Psoas muscle (tissue), 8 donors: ENCODE measurements around the gene TMEM135. TPM values are rescaled to one million over a fixed set of nuclear protein-coding genes. Genes with fewer than 3 reads are reported as not detected.

Experiments
- ATAC-seq, 4 donors: fragments of 200-7000 bp; cut with Tn5 transposase; one replicate each; pipeline ENCODE4 v1.9.1; 2020; ENCODE audit warnings: moderate library complexity in 3 of 4, mild to moderate bottlenecking in 2 of 4
- DNase-seq, 2 donors: peaks; one replicate each; pipeline ENCODE4 v3.0.0-alpha.2; 2020
- H3K27ac ChIP-seq: fragments of 200-600 bp; one replicate; pipeline ENCODE4 v1.8.0; 2022
- H3K27me3 ChIP-seq, 3 donors: fragments of 200-600 bp in 1 of 3; one replicate each; pipeline versions ENCODE4 v1.6.1 to v1.8.0; 2013 to 2022; ENCODE audit warnings: low read length in 2 of 3, mild to moderate bottlenecking in 2 of 3, moderate library complexity in 1 of 3; ENCODE audit not compliant: insufficient read depth in 3 of 3
- H3K36me3 ChIP-seq, 2 donors: fragments of 200-600 bp in 1 of 2; one replicate each; pipeline versions ENCODE4 v1.6.1 to v1.8.0; 2013 to 2022; ENCODE audit warnings: low read depth in 1 of 2, mild to moderate bottlenecking in 1 of 2, moderate library complexity in 1 of 2; ENCODE audit not compliant: insufficient read depth in 1 of 2
- H3K4me1 ChIP-seq: fragments of 200-600 bp; one replicate; pipeline ENCODE4 v1.8.0; 2022
- H3K4me3 ChIP-seq: fragments of 200-600 bp; one replicate; pipeline ENCODE4 v1.8.0; 2022; ENCODE audit warnings: mild to moderate bottlenecking
- H3K9me3 ChIP-seq: fragments of 200-600 bp; one replicate; pipeline ENCODE4 v1.8.0; 2022
- WGBS, 3 donors: extraction: QIAGEN DNeasy Blood & Tissue Kit; methylation state at CpG; one replicate each; pipeline versions ENCODE4 v1.1.6 to v1.1.7; 2013; 5-methylcytosine and 5-hydroxymethylcytosine counted together
- intact Hi-C, 2 donors: fragments of 100-400 bp; cut with DNase I; formaldehyde crosslinking; loops; one replicate each; pipeline versions ENCODE4 v1.11.0 to v1.14.2; 2022
- polyA plus RNA-seq, 3 donors: library from polyadenylated mRNA; stranded (reverse); fragments of 200-250 nt; gene quantifications; one replicate each; pipeline ENCODE4 v1.2.3, GENCODE V29; 2013
- total RNA-seq, 4 donors: library from RNA; stranded (reverse); fragmentation: NEBNext Ultra II Directional in 2 of 4; extraction: Animal tissue kit (Norgen Biotek cat#: 25700) in 2 of 4; gene quantifications; one replicate each; pipeline versions ENCODE4 v1.2.1 to v1.2.4, GENCODE V29; 2021 to 2023
- TF ChIP-seq, protein P1 (sequence below): fragments of 200-600 bp; IDR thresholded peaks from one replicate; pipeline ENCODE4 v1.8.0; 2022; ENCODE audit warnings: antibody characterized with exemption
- donor health status: healthy with polysubstance abuse.
- donor health status: DM: no; HTN: no; CAD: no; lungs with moderate emphysema.
- donor health status: Bipolar disorder and iron deficiency.
- donor health status: healthy.
- donor health status: DM: yes; HTN: yes; CAD: no.
- donor health status: DM: no; HTN: no; CAD: no.
- donor health status: DM: no; HTN: no; CAD: no.
- donor health status: DM: yes; HTN: yes; CAD: no.

Gene TMEM135
- total and polyA plus RNA-seq, 7 donors: 4.1 to 26.6 (median 9.4) TPM

DNA sequence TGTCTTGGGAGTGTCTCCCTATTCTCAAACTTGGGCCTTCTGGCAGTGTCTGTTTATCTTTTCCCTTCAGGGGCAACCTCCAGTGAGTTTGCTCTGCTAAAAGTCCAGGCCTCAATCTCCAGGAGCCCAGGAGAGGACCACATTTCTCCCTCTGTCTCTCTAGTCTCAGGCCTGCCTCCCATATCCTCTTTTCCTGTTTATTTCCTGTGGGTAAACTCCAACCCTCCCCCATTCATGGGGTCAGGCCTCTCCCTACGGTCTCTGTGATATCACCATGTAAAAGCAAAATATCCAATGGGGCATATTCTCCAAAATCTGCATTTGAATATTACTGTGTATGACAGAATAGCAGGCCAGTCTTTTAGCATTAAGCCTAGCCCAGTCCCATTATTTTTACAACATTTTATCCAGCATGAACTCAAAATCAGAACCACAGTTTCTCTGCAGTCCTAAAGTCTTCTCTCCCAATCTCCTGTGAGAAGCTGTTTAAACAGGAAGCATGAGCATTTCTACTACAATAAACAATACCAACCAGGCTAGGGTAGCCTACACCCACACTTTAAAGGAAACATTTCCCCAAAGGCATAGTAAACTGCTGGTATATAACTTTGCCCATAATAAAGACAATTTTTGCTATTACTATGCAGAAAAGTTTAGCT lies 18.0 kb upstream of the TMEM135 start:
- no peak for ATAC-seq

DNA sequence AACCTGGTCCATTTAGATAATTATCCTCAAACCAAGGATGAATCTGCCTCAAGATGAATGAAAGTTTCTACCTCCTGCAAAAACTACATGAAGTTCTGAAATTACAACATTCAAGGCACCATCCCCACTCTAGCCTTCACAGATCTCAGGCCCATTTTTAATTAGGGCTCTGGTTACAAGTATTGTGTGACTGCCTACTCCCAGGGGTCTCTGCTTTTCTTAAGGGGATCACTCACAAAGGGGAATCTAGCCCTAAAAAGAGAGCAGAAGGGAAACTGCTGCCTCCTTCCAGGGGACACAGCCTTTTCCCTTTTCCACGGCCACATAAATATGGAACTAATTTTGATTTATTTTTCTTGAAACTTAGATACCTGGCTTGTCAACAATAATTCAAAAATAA lies 17.4 kb upstream of the TMEM135 start:
- intact Hi-C loops: no loop called here
- Histone ChIP-seq H3K9me3 (no peaks in the 10 kb centered on the region), H3K4me1 (no peaks in the 10 kb centered on the region), H3K4me3 (no peak overlapping the region), H3K36me3 (no peaks in the 10 kb centered on the region), H3K27me3 (no peaks in the 10 kb centered on the region), H3K27ac (no peak overlapping the region)
- no peak for ATAC-seq
- WGBS, 3 donors: 72 to 88% (median 81%) methylated on average over 1 of the region's 1 CpG
- DNase-seq: no peak
- TF ChIP-seq, protein P1, sequence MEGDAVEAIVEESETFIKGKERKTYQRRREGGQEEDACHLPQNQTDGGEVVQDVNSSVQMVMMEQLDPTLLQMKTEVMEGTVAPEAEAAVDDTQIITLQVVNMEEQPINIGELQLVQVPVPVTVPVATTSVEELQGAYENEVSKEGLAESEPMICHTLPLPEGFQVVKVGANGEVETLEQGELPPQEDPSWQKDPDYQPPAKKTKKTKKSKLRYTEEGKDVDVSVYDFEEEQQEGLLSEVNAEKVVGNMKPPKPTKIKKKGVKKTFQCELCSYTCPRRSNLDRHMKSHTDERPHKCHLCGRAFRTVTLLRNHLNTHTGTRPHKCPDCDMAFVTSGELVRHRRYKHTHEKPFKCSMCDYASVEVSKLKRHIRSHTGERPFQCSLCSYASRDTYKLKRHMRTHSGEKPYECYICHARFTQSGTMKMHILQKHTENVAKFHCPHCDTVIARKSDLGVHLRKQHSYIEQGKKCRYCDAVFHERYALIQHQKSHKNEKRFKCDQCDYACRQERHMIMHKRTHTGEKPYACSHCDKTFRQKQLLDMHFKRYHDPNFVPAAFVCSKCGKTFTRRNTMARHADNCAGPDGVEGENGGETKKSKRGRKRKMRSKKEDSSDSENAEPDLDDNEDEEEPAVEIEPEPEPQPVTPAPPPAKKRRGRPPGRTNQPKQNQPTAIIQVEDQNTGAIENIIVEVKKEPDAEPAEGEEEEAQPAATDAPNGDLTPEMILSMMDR: no peak

More for the DNA sequence above, 18.0 kb upstream of the TMEM135 start:
- WGBS, 3 donors: 67 to 81% (median 77%) methylated on average over 1 of the region's 1 CpG
- Histone ChIP-seq H3K36me3 (no peaks in the 10 kb centered on the region), H3K4me3 (no peak overlapping the region), H3K9me3 (no peaks in the 10 kb centered on the region), H3K27me3 (no peaks in the 10 kb centered on the region), H3K27ac (no peak overlapping the region), H3K4me1 (no peaks in the 10 kb centered on the region)
- DNase-seq: no peak
- TF ChIP-seq, protein P1: no peak
- intact Hi-C loops: no loop called here

DNA sequence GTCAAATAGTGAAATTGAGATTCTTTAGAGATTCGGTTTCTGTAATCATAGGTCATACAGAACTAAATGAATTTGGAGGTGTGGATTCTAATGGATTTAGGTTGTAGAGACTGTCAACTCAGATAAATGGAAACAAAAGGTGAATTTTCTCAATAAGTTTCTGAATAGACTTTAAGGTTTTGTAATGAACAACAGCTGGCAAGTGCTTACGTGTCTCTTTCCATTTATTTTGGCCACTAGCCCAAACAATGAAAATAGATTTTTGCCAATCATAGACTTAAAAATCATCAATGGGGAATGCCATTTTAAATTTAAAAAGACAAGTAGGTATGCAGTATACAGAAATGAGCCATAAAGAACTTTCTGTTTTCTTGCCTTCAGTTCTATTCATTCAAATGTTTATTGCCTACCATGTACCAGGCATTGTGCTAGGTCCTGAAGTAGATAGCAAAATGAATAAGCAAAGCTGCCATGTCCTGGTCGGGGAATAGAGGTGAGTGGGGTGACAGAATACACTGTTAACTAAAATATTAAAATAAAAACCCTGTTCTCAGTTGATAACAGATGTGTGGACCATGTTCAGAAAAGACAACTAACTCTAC lies 16.9 kb upstream of the TMEM135 start:
- no peak overlapping the region for H3K27ac ChIP-seq
- no peak overlapping the region for H3K4me3 ChIP-seq
- WGBS, 3 donors: 77 to 83% (median 80%) methylated on average over 3 of the region's 3 CpGs
- intact Hi-C loops: no loop called here
- H3K27me3 ChIP-seq: no peaks in the 10 kb centered on the region
- no peaks in the 10 kb centered on the region for H3K9me3 ChIP-seq
- ATAC-seq: no peak
- TF ChIP-seq, protein P1: no peak
- no peaks in the 10 kb centered on the region for H3K4me1 ChIP-seq
- no peak for DNase-seq
- H3K36me3 ChIP-seq: no peaks in the 10 kb centered on the region

DNA sequence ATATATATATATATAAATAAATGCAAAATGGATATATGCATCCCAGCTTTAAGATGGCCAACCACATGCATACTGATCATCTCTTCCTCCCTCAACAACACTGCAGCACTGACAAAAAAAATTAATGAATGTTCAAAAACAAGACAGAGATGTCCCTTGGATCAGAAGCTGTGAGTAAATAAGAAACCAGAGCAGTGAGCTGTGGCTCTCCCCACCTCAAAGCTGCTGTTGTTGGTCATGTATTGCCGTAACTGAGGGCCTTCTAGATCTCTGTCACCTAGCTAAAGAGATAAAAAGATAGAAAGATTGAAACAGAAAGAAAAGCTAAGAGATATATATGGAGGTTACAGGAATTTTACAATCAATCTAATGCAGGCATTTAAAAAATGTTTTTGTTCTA lies 15.5 kb upstream of the TMEM135 start:
- intact Hi-C loops: no loop called here
- Histone ChIP-seq H3K36me3 (no peaks in the 10 kb centered on the region), H3K9me3 (no peaks in the 10 kb centered on the region), H3K27me3 (no peaks in the 10 kb centered on the region), H3K4me3 (no peak overlapping the region), H3K4me1 (no peaks in the 10 kb centered on the region), H3K27ac (no peak overlapping the region)
- TF ChIP-seq, protein P1: no peak
- 64 to 88% (median 87%) methylated on average over 1 of the region's 1 CpG for whole genome bisulfite sequencing, 3 donors
- DNase-seq (no peak), ATAC-seq (no peak)
